Activated CD4-positive, alpha-beta memory T cell treated with anti-CD3 and anti-CD28 coated beads for 36 hours (primary cell): ENCODE measurements around the gene FBXO47. TPM values are rescaled to one million over a fixed set of nuclear protein-coding genes. Genes with fewer than 3 reads are reported as not detected.
A peak's percentile ranks its signal among the peaks of the same experiment; 100 is the strongest.

Experiments
- CTCF ChIA-PET: fragments of 350-600 bp; sonication (Branson Sonifier 250); formaldehyde crosslinking; loops from one replicate; lab custom pipeline; 2021; ENCODE audit warnings: antibody characterized with exemption, inconsistent platforms; lab: Charles Lee
- POLR2A ChIA-PET: fragments of 350-600 bp; sonication (Branson Sonifier 250); formaldehyde crosslinking; loops from one replicate; lab custom pipeline; 2021; ENCODE audit warnings: antibody characterized with exemption; lab: Charles Lee
- DNase-seq: peaks from one replicate; pipeline ENCODE4 v3.0.0-alpha.2; 2020
- H3K27ac Mint-ChIP-seq: one replicate; pipeline ENCODE4 v1.8.0; 2021; ENCODE audit warnings: mixed read lengths
- H3K27me3 Mint-ChIP-seq: one replicate; pipeline ENCODE4 v1.8.0; 2021; ENCODE audit warnings: mixed read lengths
- H3K36me3 Mint-ChIP-seq: one replicate; pipeline ENCODE4 v1.8.0; 2021; ENCODE audit warnings: mixed read lengths
- H3K4me1 Mint-ChIP-seq: one replicate; pipeline ENCODE4 v1.8.0; 2021; ENCODE audit warnings: low read depth, mixed read lengths
- H3K4me3 Mint-ChIP-seq: one replicate; pipeline ENCODE4 v1.8.0; 2021; ENCODE audit warnings: mild to moderate bottlenecking, mixed read lengths
- H3K9me3 Mint-ChIP-seq: one replicate; pipeline ENCODE4 v1.8.0; 2021; ENCODE audit warnings: mixed read lengths
- intact Hi-C: fragments of 100-400 bp; cut with micrococcal nuclease; formaldehyde crosslinking; loops from one replicate; pipeline ENCODE4 v1.15.1; 2023
- total RNA-seq, 2 experiments: library from RNA; stranded (reverse); gene quantifications; one replicate each; pipeline ENCODE4 v1.2.3, GENCODE V29; 2021

Gene FBXO47, protein sequence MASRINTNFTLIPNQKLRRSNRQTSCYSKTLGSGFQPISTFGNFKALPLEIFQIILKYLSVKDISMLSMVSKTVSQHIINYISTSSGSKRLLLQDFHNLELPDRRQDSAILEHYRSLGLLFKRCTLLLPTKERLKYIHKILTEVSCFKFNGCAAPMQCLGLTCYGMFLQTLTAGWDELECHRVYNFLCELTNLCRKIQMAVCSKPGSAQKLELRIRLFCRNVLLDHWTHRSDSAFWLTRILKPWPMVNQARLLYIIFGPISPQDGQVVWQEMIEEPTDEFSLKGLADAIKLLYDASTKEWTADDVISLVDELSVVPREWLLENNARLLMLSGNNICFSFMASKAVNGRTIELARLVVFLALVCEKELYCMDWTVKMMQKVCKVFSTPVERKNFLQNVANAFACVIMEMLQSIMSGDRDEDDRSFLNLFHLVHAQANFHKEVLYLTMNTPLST
- total RNA-seq, result not detected

DNA sequence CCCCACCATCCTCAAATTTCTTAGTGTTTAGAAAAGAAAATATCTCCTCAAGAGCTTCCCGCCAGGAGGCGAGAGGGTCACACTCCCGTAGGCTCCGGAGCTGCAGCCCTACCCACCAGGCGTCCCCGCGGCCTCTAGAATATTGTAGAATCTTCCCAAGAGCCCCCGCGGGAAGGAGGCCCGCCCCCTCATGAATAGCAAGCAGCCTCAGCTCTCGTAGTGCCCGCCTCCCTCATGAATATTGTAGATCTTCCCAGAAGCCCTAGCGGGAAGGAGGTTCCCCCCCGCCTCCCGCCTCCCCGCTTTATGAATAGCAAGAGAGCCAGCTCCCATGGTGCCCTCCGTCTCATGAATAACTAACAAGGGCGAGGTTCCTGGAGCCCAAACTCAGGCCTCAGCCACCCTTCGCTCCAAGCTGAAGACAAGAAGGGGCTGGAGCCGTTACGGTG is at the start of gene FBXO47:
Gene FBXO47 (minus strand): TSS at position 114 of the 449 bp plus-strand sequence. CDS start 4,378 bp downstream, outside the sequence.
- CTCF ChIA-PET, result interaction anchor here (1.4 to 3.1 kb wide), 3 partner anchors 16 to 197 kb away, joined by 4 to 17 read pairs (median 5); no protein-coding TSS in a partner anchor
- DNase-seq, result peak; percentile 91
- intact Hi-C loops, result loop anchor here (5.0 kb wide), 2 partner anchors 95 to 185 kb away; partner anchors contain the start of genes LASP1 and PLXDC1
- Mint-ChIP-seq H3K27me3 (no peaks in the 10 kb centered on the region), H3K27ac (peak within 1 kb of the TSS; percentile 77), H3K36me3 (no peaks in the 10 kb centered on the region), H3K4me1 (peaks cover 13% of the 10 kb centered on the region), H3K9me3 (no peaks in the 10 kb centered on the region), H3K4me3 (peak within 1 kb of the TSS; percentile 73)
- POLR2A ChIA-PET, result interaction anchor here (1.1 kb wide), 1 partner anchor 113 kb away, joined by 3 read pairs; no protein-coding TSS in a partner anchor

DNA sequence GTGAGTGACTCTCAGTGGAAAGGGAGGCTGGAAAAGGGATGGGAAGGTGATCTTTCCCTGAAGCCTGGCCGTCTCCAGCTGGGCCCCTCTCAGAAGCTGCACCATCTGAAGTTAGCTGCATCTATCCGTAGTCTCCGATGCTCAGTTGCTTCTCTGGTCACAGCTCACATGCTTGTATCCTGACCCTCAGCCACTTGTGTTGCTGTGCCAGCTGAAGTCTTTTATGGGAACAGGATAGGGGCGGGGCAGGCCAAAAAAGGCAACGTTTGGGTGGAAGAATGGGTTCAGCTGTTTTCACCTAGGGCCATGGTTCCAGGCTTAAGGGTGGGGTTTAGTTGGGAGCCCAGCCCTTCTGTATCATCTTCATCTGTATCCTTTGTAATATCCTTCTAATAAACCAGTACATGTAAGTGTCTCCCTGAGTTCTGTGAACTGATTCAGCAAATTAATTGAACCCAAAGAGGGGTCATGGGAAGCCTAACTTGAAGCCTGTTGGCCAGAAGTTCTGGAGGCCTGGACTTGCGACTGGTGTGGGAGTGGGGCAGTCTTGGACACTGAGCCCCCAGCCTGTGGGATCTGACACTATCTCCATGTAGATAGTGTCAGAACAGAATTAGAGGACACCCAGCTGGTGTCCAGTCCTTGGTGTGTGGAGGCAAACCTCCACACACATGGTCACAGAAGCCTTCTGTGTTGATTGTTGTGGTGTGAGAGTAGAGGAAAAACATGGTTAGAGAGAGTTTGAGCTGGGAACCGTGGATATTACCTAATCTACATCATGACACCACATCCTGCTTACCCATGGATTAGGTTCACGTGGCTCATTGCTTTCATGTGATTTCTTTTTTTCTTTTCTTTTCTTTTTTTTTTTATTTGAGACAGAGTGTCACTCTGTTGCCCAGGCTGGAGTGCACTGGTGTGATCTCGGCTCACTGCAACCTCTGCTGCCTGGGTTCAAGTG is 49.3 kb upstream of the FBXO47 start:
- Mint-ChIP-seq H3K9me3 (no peaks in the 10 kb centered on the region), H3K4me3 (no peak overlapping the region), H3K36me3 (no peaks in the 10 kb centered on the region), H3K4me1 (peaks cover 30% of the 10 kb centered on the region), H3K27me3 (no peaks in the 10 kb centered on the region), H3K27ac (no peak overlapping the region)
- DNase-seq, result no peak
- CTCF ChIA-PET, result interaction anchor here (0.8 to 3.5 kb wide), 5 partner anchors 33 to 215 kb away, joined by 3 to 16 read pairs (median 4); no protein-coding TSS in a partner anchor
- POLR2A ChIA-PET, result no interaction called here
- intact Hi-C loops, result no loop called here

DNA sequence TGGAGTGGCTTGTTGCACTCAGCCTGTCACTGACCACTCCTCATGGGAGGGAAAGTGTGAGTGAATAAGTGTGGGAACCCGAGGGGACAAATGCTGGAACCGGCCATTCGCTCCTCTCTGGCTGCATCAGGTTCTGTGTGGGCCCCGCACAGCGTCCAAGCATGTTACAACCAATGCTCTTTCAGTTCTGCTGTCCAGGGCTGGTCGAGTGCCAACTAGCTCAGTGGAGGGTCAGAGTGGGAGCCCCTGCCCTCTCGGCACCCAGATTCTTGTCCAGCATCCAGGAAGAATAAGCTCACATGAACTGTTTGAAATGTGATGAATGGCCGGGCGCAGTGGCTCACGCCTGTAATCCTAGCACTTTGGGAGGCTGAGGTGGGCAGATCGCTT is 48.3 kb upstream of the FBXO47 start:
- Mint-ChIP-seq H3K9me3 (no peaks in the 10 kb centered on the region), H3K36me3 (no peaks in the 10 kb centered on the region), H3K4me1 (peaks cover 30% of the 10 kb centered on the region), H3K27me3 (no peaks in the 10 kb centered on the region), H3K27ac (no peak overlapping the region), H3K4me3 (no peak overlapping the region)
- intact Hi-C loops, result no loop called here
- ChIA-PET CTCF (interaction anchor here (0.7 to 0.8 kb wide), 2 partner anchors 32 to 639 kb away, joined by 3 to 4 read pairs; no protein-coding TSS in a partner anchor), POLR2A (no interaction called here)
- DNase-seq, result no peak

DNA sequence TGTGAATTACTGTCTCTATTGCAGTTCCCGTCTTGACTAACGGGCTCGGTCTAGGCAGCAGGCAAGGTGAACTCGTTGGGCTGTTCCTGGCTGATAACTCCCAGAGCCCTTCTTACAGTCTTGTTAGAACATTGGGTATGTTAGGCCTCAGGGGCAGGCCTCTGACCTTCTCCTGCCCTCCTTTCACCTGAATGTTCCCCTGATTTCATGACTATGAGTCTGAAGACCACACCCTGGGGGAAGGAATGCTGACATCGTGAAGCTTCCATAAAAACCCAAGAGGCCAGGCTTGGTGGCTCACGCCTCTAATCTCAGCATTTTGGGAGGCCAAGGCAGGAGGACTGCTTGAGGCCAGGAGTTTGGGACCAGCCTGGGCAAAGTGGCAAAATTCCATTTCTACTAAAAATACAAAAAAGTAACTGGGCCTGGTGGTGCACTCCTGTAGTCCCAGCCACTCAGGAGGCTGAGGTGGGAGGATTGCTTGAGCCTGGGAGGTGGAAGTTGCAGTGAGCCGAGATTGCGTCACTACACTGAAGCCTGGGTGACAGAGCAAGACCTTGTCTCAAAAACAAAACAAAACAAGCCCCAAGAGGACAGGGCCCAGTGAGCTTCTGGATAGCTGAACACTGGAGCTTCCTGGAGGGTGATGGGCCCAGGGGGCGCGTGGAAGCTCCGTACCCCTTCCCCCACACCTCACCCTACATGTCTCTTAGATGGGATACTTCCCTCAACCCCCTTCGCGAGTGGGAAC is 47.8 kb upstream of the FBXO47 start:
- intact Hi-C loops, result no loop called here
- Mint-ChIP-seq H3K36me3 (no peaks in the 10 kb centered on the region), H3K4me1 (peaks cover 30% of the 10 kb centered on the region), H3K27me3 (no peaks in the 10 kb centered on the region), H3K9me3 (no peaks in the 10 kb centered on the region), H3K27ac (no peak overlapping the region), H3K4me3 (no peak overlapping the region)
- DNase-seq, result no peak
- ChIA-PET POLR2A (interaction anchor here (1.1 kb wide), 1 partner anchor 16 kb away, joined by 3 read pairs; no protein-coding TSS in a partner anchor), CTCF (interaction anchor here (0.7 kb wide), 1 partner anchor 639 kb away, joined by 3 read pairs; no protein-coding TSS in a partner anchor)

DNA sequence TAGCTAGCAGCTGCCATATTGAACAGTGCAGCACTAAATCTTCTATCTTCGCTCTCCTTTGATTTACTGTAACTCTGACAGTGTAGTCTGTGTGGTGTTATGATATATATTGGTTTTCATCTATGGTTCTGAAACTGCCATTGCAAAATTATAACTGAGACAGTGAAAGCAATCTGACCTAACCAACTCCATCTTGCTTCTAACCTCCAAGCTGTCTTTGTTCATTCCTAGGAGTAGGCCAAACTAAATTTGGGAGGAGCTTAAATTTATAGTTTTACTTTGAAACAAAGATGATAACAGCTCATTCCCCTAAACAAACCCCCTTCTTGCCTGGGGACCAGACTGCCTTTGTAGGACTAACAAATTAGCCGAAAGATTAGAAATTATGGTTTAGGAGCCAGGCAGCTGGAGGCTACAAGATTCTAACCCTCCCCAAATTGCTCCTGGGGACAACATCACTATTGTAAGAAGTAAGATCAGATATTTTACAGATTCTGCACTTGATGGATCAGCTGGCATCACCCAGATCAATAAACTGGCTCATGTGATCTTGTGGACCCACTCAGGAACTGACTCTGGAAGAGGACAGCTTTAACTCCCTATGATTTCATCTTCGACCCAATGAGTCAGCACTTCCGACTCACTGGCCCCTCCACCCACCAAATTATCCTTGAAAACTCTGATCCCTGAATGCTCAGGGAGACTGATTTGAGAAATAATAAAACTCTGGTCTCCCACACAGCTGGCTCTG is 47.0 kb upstream of the FBXO47 start:
- POLR2A ChIA-PET, result interaction anchor here (1.1 kb wide), 1 partner anchor 17 kb away, joined by 3 read pairs; no protein-coding TSS in a partner anchor
- intact Hi-C loops, result no loop called here
- DNase-seq, result no peak
- CTCF ChIA-PET, result no interaction called here
- Mint-ChIP-seq H3K9me3 (no peaks in the 10 kb centered on the region), H3K4me1 (peaks cover 30% of the 10 kb centered on the region), H3K36me3 (no peaks in the 10 kb centered on the region), H3K4me3 (no peak overlapping the region), H3K27me3 (no peaks in the 10 kb centered on the region), H3K27ac (no peak overlapping the region)

DNA sequence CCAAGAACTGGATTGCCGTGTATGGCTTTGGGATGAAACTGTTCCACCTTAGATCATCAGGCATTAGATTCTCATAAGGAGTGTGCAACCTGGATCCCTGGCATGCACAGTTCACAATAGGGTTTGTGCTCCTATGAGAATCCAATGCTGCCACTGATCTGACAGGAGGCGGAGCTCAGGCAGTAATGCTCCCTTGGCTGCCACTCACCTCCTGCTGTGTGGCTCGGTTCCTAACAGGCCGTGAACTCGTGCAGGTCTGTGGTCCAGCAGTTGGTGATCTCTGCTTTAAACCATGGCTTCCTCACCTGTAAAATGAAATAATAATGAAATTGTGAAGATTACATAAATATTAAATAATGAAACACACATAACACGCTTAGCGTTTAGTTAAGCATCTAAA is 45.5 kb upstream of the FBXO47 start:
- Mint-ChIP-seq H3K4me1 (peaks cover 17% of the 10 kb centered on the region), H3K27me3 (no peaks in the 10 kb centered on the region), H3K4me3 (no peak overlapping the region), H3K27ac (no peak overlapping the region), H3K36me3 (no peaks in the 10 kb centered on the region), H3K9me3 (peaks cover 5% of the 10 kb centered on the region)
- intact Hi-C loops, result no loop called here
- CTCF ChIA-PET, result interaction anchor here (2.1 kb wide), 1 partner anchor 30 kb away, joined by 8 read pairs; no protein-coding TSS in a partner anchor
- POLR2A ChIA-PET, result no interaction called here
- DNase-seq, result no peak

DNA sequence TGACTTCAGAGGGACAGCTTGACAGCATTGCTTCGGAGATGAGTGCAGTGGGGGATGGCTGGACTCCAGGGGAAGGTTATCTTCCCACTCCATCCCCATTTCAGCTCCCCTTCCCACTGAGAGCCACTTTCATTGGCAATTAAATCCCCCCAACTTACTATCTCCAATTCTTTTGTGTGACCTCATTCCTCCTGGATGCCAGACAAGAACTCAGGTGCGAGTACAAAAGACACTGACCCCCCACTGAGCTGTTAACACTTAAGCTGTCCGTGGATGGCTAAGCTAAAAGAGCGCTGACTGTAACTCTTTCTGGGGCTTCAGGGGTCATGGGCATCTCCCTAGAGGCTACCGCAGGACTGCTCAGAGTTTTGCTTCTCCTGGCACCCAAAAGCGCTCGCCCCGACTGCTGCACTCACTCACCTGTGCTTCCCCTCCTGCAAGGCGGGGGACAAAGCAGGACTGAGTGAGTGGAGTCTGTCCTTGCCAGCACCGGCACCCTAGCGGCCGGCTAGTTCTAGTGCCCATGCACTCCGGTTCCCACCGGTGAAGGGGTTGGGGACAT is 44.8 kb upstream of the FBXO47 start:
- Mint-ChIP-seq H3K36me3 (no peaks in the 10 kb centered on the region), H3K27ac (no peak overlapping the region), H3K27me3 (no peaks in the 10 kb centered on the region), H3K9me3 (peaks cover 5% of the 10 kb centered on the region), H3K4me3 (no peak overlapping the region), H3K4me1 (peaks cover 10% of the 10 kb centered on the region)
- CTCF ChIA-PET, result interaction anchor here (2.1 kb wide), 1 partner anchor 29 kb away, joined by 8 read pairs; no protein-coding TSS in a partner anchor
- no peak for DNase-seq
- POLR2A ChIA-PET, result no interaction called here
- intact Hi-C loops, result no loop called here

DNA sequence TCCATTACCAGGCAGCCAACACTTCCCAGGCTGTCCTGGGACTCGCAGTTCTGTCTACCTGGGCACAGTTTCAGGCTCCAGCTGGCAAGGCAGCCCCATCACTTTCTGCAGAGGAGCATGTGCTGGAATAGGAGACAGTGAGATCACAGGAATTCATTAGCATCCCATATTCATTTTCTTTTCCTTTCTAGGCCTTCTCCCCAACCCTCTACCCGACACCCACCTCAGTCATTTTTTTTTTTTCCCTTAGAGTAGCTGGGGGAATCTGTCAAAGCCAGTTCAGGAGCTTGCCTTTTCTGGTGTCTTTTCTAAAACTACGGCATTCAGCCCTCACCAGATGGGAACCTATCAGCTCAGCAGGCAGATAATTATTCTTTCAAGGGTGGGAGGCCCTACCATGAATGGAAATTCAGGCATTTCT is 42.4 kb upstream of the FBXO47 start:
- no peaks in the 10 kb centered on the region for H3K36me3 Mint-ChIP-seq
- H3K4me1 Mint-ChIP-seq, result no peaks in the 10 kb centered on the region
- H3K27ac Mint-ChIP-seq, result no peak overlapping the region
- intact Hi-C loops, result no loop called here
- DNase-seq, result no peak
- CTCF ChIA-PET, result no interaction called here
- H3K4me3 Mint-ChIP-seq, result no peak overlapping the region
- H3K9me3 Mint-ChIP-seq, result peaks cover 5% of the 10 kb centered on the region
- POLR2A ChIA-PET, result no interaction called here
- H3K27me3 Mint-ChIP-seq, result no peaks in the 10 kb centered on the region

DNA sequence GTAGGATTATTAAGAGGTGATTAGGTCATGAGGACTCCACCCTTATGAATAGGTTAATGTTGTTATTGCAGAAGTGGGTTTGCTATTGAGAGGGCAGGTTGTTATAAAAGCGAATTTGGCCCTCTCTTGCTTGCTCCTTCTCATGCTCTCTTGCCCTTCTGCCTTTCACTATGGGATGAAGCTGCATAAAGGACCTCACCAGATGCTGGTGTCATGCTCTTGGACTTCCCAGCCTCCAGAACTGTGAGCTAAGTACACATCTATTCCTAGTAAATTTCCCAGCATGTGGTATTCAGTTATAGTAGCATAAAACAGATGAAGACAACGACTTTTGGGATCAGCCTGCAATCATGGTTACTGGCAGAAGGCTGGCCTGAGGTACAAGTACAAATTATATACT is 41.4 kb upstream of the FBXO47 start:
- H3K27me3 Mint-ChIP-seq, result no peaks in the 10 kb centered on the region
- H3K36me3 Mint-ChIP-seq, result no peaks in the 10 kb centered on the region
- peaks cover 2% of the 10 kb centered on the region for H3K4me1 Mint-ChIP-seq
- no peak overlapping the region for H3K27ac Mint-ChIP-seq
- ChIA-PET CTCF (interaction anchor here (1.4 kb wide), 1 partner anchor 84 kb away, joined by 3 read pairs; no protein-coding TSS in a partner anchor), POLR2A (no interaction called here)
- peaks cover 5% of the 10 kb centered on the region for H3K9me3 Mint-ChIP-seq
- DNase-seq, result no peak
- no peak overlapping the region for H3K4me3 Mint-ChIP-seq
- intact Hi-C loops, result no loop called here

DNA sequence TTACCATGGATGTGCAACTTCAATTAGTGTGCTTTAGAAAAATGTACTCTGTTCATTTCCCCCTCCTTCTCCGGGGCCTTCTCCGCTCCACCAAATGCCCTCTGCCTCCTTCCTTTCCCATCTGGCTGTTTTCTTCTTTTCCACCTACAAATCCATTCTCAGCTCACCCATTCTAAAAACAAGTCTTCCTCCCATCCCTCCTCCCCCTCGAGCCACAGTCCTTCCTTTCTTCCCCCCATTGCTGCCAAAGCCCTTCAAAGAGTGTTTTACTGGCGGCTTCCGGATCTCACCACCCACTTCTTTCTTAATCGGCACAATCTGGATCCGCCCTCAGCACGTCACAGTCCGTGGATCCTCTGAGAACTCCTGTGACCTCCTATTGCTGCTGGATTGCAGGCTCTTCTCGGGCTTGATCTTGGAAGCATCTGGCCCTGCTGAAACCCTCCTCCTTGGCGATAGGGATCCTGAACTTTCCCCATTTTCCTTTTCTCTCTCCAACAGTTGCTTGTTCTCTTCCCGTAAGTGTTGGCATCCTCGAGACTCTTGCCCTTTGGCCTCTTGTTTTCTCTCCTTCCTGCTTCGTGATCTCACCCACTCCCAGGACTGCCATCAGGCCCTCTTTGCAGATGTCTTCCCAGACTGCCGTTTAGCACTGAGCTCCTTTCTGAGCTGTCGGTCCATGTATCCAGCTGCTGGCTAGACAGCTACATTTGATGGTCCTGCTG is 36.0 kb upstream of the FBXO47 start:
- Mint-ChIP-seq H3K9me3 (peaks cover 2% of the 10 kb centered on the region), H3K27ac (peak overlapping the region; percentile 31), H3K36me3 (peaks cover 1% of the 10 kb centered on the region), H3K4me3 (peak overlapping the region; percentile 31), H3K4me1 (peaks cover 23% of the 10 kb centered on the region), H3K27me3 (no peaks in the 10 kb centered on the region)
- intact Hi-C loops, result no loop called here
- DNase-seq, result peak; percentile 70
- CTCF ChIA-PET, result no interaction called here
- POLR2A ChIA-PET, result no interaction called here
